ENCODE results near the gene TXN. TPM values are rescaled to one million over a fixed set of nuclear protein-coding genes. Genes with fewer than 3 reads are reported as not detected.
A peak's percentile ranks its signal among the peaks of the same experiment; 100 is the strongest.
"Not testable (repeated sequence)": the region's sequence is repeated elsewhere in the genome, so short reads cannot be mapped to it uniquely, and the experiment has no call there.

The TXN gene
- total RNA-seq, 1 donor from 2014 or later, result 252 TPM

DNA sequence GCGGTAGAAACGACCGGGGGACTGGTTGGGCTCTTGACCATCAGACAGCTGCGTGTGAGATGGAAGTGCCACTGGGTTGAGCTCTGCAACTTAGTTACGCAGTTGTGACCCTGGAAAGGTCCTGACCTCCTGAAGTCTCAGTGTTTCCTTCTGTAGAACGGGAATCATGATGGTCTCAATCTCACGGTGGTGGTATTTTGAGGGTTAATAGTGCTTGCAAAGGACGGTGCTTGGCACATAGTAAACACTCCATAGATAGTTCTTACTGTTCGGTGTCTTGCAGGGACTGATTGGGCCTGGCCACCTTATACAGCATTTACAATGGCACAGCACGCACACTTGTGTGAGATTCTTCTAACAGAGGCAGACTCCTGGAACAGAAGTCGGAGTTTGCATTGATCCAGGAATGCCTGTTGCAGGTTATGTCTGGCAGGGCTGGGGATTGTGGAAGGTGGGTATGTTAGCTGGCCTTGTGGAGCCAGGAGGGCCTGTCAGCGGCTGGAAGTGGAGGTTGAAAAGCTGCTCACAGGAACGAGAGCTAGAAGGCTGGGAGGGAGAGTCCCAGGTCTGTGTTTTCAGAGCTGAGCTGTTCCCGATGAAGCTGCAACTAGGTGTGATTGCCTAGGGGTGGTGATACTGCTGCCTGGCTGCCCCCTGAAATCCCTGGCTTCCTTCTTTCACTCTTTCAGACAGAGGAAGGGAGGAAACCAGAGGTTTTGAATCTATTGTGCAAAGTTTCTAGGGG is 962 bp upstream of the TXN start:
- peak in 1 of 2 donors; percentile 17 for DNase-seq (ENCODE audit: low read depth in 2 of 2)

- peak; percentile 26 to 60 for DNase-seq (ENCODE audit: low read depth in 2 of 2)
Measured at GRCh38 chr9:110255463-110256379, 586 bp downstream of the TXN start.

GRCh38 chr9:110255034-110255462 is 1.3 kb downstream of the TXN start:
- no peak for DNase-seq (ENCODE audit: low read depth in 2 of 2)

GRCh38 chr9:110254500-110254899 is 1.8 kb downstream of the TXN start:
- DNase-seq (ENCODE audit: low read depth in 2 of 2), result no peak

- no peak for DNase-seq (ENCODE audit: low read depth in 2 of 2)
Measured at GRCh38 chr9:110252509-110253139, 3.7 kb downstream of the TXN start.

GRCh38 chr9:110251770-110252169 is 4.5 kb downstream of the TXN start:
- not testable (repeated sequence) for DNase-seq (ENCODE audit: low read depth in 2 of 2)

DNA sequence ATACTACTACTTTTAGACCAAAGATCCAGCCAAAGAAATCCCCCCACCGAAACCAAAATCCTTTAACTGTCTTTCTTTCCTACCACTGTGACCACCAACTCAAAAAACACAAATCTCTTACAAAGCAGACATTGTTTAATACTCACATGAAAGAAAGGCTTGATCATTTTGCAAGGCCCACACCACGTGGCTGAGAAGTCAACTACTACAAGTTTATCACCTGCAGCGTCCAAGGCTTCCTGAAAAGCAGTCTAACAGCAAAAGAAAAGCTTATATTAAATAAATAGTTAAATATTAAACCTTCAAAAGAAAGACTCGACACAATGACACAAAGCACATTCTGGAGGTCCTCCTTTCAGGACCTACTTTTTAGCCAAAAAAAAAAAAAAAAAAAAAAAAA is 5.1 kb downstream of the TXN start:
- DNase-seq (ENCODE audit: low read depth in 2 of 2), result no peak

GRCh38 chr9:110249603-110250002 is 6.7 kb downstream of the TXN start:
- no peak for DNase-seq (ENCODE audit: low read depth in 2 of 2)

- no peak for DNase-seq (ENCODE audit: low read depth in 2 of 2)
Measured at GRCh38 chr9:110248361-110248760, 7.9 kb downstream of the TXN start.

GRCh38 chr9:110246214-110246613 is 10.1 kb downstream of the TXN start:
- DNase-seq (ENCODE audit: low read depth in 2 of 2), result no peak

- no peak for DNase-seq (ENCODE audit: low read depth in 2 of 2)
Measured at GRCh38 chr9:110244616-110245015, 11.7 kb downstream of the TXN start.

DNA sequence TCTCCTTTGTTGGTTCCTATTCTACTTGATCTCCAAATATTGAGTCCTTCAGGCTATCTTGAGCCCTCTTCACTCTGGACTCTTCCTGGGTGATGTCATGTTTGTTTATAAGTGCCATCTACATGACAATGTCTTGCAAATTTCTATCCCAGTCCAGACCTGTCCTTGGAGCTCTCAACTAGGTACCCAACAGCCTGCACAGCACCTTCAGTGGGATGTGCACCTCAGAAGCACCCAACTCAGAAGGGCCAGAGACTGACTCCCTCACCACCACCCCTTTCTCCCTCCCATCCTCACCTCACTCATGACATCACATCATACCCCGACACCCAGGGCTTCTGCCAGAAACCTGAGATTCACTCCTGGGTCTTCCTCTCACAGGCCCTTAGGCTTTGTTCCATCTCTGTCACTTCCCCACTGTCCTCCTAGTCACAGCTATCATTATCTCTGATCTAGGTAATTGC is 14.4 kb downstream of the TXN start:
- no peak for DNase-seq (ENCODE audit: low read depth in 2 of 2)

DNA sequence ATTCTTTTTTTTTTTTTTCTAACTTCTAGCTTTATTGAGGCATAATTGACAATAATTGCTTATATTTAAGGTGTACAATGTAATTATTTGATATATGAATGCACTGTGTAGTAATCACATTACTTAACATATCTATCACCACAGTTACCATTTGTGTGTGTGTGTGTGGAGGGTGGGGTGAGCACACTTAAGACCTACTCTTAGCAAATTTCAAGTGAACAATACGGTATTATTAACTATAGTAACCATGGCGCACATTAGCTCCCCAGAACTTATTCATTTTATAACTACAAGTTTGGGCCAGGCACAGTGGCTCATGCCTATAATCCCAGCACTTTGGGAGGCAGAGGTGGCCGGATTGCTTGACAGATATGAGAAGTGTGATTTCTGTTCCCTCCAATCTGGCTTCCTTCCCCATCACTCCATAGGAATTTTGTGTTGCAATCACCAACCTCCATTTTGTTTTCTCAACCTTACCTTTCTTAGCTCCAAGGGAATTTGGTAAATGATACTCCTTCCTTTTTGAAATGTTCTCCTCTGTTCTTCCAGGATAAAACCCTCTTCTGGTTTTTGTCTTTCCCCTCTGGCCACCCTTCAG is 14.9 kb downstream of the TXN start:
- DNase-seq (ENCODE audit: low read depth in 2 of 2), result no peak

DNA sequence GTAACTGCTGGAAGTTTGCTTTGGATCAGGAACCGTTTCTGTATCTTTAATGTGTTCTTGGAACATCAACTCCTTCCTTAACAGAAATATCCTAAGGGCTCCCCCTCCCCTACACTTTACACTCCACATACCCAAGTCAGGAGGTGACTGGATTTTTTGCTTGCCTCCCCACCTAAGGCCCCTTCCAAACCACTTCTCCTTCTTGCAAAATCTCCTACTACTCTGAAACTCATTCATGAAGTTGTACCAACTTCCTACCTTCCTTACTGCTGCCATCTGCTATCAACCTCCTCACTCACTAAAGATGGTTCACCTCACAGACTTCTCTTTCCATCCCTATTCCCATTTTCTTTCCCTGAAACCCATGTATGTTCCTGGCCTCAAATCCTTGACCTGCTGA is 16.1 kb downstream of the TXN start:
- DNase-seq (ENCODE audit: low read depth in 2 of 2), result no peak

GRCh38 chr9:110228321-110228720 is 28.0 kb downstream of the TXN start:
- no peak for DNase-seq (ENCODE audit: low read depth in 2 of 2)

GRCh38 chr9:110224583-110224982 is 31.7 kb downstream of the TXN start:
- DNase-seq (ENCODE audit: low read depth in 2 of 2), result no peak

GRCh38 chr9:110220809-110221208 is 35.5 kb downstream of the TXN start:
- DNase-seq (ENCODE audit: low read depth in 2 of 2), result no peak

DNA sequence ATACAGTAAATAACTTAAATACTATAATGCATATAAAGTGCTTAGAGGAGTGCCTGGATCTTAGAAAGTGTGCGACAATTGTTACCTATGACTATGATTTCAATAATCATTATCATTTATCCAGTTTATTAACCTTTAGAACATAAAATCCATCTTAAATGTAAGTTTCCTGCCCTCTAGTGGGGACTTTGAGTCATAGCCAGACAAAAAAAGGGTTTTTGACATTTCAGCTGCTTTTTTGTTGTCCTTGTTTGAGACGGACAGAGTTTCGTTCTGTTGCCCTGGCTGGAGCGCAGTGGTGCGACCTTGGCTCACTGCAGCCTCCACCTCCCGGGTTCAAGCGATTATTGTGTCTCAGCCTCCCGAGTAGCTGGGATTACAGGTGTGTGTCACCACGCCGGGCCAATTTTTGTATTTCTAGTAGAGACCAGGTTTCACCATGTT is 38.6 kb downstream of the TXN start:
- peak; percentile 31 to 59 for DNase-seq (ENCODE audit: low read depth in 2 of 2)

GRCh38 chr9:110214586-110215355 is 41.5 kb downstream of the TXN start:
- DNase-seq (ENCODE audit: low read depth in 2 of 2), result no peak

GRCh38 chr9:110214090-110214489 is 42.2 kb downstream of the TXN start:
- no peak for DNase-seq (ENCODE audit: low read depth in 2 of 2)
